ENCODE data around the gene CDKAL1.

- no peak for TF ChIP-seq FOXM1 (IDR thresholded peaks at IDR 0.05; ENCODE audit: borderline replicate concordance, low read depth)
- TF ChIP-seq EP300 (IDR thresholded peaks at IDR 0.05; ENCODE audit: borderline replicate concordance): no peak
- TF ChIP-seq CREB1 (IDR thresholded peaks at IDR 0.05; ENCODE audit: low read depth): no peak
- TF ChIP-seq TAF1 (IDR thresholded peaks at IDR 0.05; ENCODE audit: low read depth): no peak
- TF ChIP-seq EGR1 (IDR thresholded peaks at IDR 0.05): no peak
- TF ChIP-seq YY1 (IDR thresholded peaks at IDR 0.05; ENCODE audit: low read depth): no peak
These were observed 241.7 kb downstream of the CDKAL1 start for GRCh38 chr6:20775981-20776380.
